ENCODE results near the gene PPIL6.

Gene PPIL6

GRCh38 chr6:109456111-109456583 lies 15.7 kb upstream of the PPIL6 start:
- peaks cover 40% of the 10 kb centered on the region for H3K36me3 ChIP-seq (ENCODE audit: control insufficient read depth, low read length)
- peaks cover 23% of the 10 kb centered on the region for H3K79me2 ChIP-seq (ENCODE audit: control insufficient read depth, low read length)
- no peaks in the 10 kb centered on the region for H3K27me3 ChIP-seq (ENCODE audit: control insufficient read depth, low read length)
- H4K20me1 ChIP-seq (ENCODE audit: control insufficient read depth, insufficient read depth, low read depth, low read length), result no peaks in the 10 kb centered on the region
- TF ChIP-seq EZH2phosphoT487 (IDR thresholded peaks at IDR 0.05; ENCODE audit: borderline replicate concordance, low read length) (no peak), CTCF (IDR thresholded peaks at IDR 0.05; ENCODE audit: low read depth, low read length, poor library complexity, severe bottlenecking) (no peak)
- H3K4me1 ChIP-seq (ENCODE audit: control insufficient read depth, low read length), result peaks cover 77% of the 10 kb centered on the region
- H3K4me2 ChIP-seq (ENCODE audit: low read length), result peak overlapping the region; percentile 79
- H3F3A ChIP-seq (ENCODE audit: control insufficient read depth, insufficient read depth), result peaks cover 38% of the 10 kb centered on the region
- no peaks in the 10 kb centered on the region for H3K9me2 ChIP-seq (replicated peaks; ENCODE audit: control insufficient read depth, low read length)
- H3K27ac ChIP-seq (ENCODE audit: low read depth, low read length), result peak overlapping the region; percentile 100
- H3K4me3 ChIP-seq (ENCODE audit: low read length), result peak overlapping the region; percentile 78
- H3K9me3 ChIP-seq (ENCODE audit: control insufficient read depth, insufficient read depth, low read length), result no peaks in the 10 kb centered on the region

DNA sequence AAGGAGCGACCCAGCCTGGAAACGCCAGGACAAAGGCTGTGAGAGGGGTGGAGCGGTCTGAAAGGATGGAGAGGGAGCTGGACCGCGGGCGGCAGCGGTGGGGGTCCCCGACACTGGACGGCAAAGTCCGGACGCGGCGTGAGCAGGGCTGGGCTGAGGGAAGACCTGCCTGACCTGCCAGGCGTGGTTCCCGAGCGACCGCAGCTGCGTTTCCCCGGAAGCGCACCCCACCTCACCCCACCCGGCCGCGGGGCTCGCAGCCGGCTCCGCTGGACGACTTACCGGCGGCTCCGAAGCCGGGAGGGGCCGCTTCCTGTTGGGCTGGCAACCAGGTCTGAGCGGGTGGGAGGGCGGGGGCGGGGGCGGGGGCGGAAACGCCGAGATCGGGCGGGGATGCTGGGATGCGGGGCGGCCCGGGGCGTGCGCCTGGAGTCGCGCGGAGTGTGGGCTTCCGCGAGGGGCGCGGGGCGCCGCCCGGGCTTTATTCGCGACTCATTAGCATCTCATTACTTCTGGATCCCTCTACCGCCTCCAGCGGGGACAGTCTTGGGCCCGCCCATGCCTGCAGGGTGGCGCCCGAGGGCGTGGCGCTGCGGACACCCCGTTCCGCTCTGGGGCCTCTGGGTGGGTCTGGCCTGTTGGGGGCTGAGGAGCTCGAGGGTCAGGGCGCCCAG lies 15.1 kb upstream of the PPIL6 start, which contains the start of gene MICAL1:
Gene MICAL1, minus strand, starts transcription at position 336 of the 674 bp plus-strand sequence. CDS start 1,576 bp downstream, outside the sequence.
- H4K20me1 ChIP-seq (ENCODE audit: control insufficient read depth, insufficient read depth, low read depth, low read length), result no peaks in the 10 kb centered on the region
- H3K27ac ChIP-seq (ENCODE audit: low read depth, low read length), result peak within 1 kb of the TSS; percentile 100
- H3K9me2 ChIP-seq (replicated peaks; ENCODE audit: control insufficient read depth, low read length), result no peaks in the 10 kb centered on the region
- H3K9me3 ChIP-seq (ENCODE audit: control insufficient read depth, insufficient read depth, low read length), result no peaks in the 10 kb centered on the region
- H3K4me2 ChIP-seq (ENCODE audit: low read length), result peak within 1 kb of the TSS; percentile 84
- H3K27me3 ChIP-seq (ENCODE audit: control insufficient read depth, low read length), result no peaks in the 10 kb centered on the region
- H3K79me2 ChIP-seq (ENCODE audit: control insufficient read depth, low read length), result peaks cover 23% of the 10 kb centered on the region
- peaks cover 78% of the 10 kb centered on the region for H3K4me1 ChIP-seq (ENCODE audit: control insufficient read depth, low read length)
- peaks cover 36% of the 10 kb centered on the region for H3F3A ChIP-seq (ENCODE audit: control insufficient read depth, insufficient read depth)
- no peak for TF ChIP-seq EZH2phosphoT487 (IDR thresholded peaks at IDR 0.05; ENCODE audit: borderline replicate concordance, low read length)
- peak; percentile 32 for TF ChIP-seq CTCF (IDR thresholded peaks at IDR 0.05; ENCODE audit: low read depth, low read length, poor library complexity, severe bottlenecking)
- H3K36me3 ChIP-seq (ENCODE audit: control insufficient read depth, low read length), result peaks cover 41% of the 10 kb centered on the region
- peak within 1 kb of the TSS; percentile 94 for H3K4me3 ChIP-seq (ENCODE audit: low read length)

DNA sequence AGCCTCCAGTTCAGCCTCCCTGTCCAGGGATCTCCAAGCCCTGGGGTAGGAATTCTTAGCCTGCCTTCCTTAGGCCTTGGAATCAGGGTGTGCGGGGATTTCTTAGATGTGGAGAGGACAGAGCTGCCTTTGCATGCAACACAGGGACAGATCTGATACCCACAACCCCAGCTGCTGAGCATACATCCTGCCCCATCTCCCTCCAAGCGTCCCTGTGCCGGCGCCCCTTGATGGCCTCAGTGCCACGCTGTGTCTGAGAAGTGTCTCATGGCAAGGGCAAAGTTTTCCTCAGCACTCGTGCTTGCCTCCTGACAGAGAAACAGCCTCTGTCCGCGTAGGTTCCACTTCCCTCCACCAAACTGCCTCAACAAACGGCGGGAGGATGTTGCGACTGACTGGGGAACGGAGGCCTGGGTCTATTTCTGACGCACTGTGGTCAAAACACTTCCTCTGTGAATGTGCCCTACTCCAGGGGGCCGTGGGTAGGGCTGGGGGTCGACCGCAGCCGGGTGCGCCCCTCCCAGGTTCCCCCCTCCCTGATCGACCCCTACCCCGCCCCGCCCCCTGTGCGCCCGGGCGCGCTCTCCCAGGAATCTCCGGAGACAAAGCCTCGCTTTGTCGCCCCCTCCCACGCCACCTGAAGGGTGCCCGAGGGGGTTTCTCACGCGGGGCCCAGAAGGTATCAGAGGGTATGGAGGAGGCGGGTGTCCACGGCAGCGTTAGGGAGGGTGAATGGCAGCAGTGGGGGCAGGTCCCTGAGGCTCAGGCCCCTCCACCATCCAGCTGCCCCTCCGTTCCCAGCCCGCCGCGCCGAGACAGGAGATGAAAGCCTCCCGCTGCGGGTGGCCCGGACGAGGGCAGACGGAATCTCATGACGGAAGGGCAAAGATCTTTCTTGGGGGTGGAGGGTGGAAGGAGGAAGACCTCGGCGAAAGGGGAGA lies 14.3 kb upstream of the PPIL6 start:
- H3K27ac ChIP-seq (ENCODE audit: low read depth, low read length), result peak overlapping the region; percentile 100
- H3K27me3 ChIP-seq (ENCODE audit: control insufficient read depth, low read length), result no peaks in the 10 kb centered on the region
- H3K9me2 ChIP-seq (replicated peaks; ENCODE audit: control insufficient read depth, low read length), result no peaks in the 10 kb centered on the region
- H4K20me1 ChIP-seq (ENCODE audit: control insufficient read depth, insufficient read depth, low read depth, low read length), result no peaks in the 10 kb centered on the region
- peaks cover 79% of the 10 kb centered on the region for H3K4me1 ChIP-seq (ENCODE audit: control insufficient read depth, low read length)
- H3K4me2 ChIP-seq (ENCODE audit: low read length), result peak overlapping the region; percentile 84
- peaks cover 43% of the 10 kb centered on the region for H3K36me3 ChIP-seq (ENCODE audit: control insufficient read depth, low read length)
- H3K4me3 ChIP-seq (ENCODE audit: low read length), result peak overlapping the region; percentile 94
- peaks cover 23% of the 10 kb centered on the region for H3K79me2 ChIP-seq (ENCODE audit: control insufficient read depth, low read length)
- H3K9me3 ChIP-seq (ENCODE audit: control insufficient read depth, insufficient read depth, low read length), result no peaks in the 10 kb centered on the region
- peaks cover 29% of the 10 kb centered on the region for H3F3A ChIP-seq (ENCODE audit: control insufficient read depth, insufficient read depth)
- TF ChIP-seq EZH2phosphoT487 (IDR thresholded peaks at IDR 0.05; ENCODE audit: borderline replicate concordance, low read length) (no peak), CTCF (IDR thresholded peaks at IDR 0.05; ENCODE audit: low read depth, low read length, poor library complexity, severe bottlenecking) (no peak)

Data from DOHH2 (cell line).